Measurements from ENCODE around the gene DYNAP. TPM values are rescaled to one million over a fixed set of nuclear protein-coding genes. Genes with fewer than 3 reads are reported as not detected.

Gene DYNAP
- total RNA-seq, 1 donor from 2014 or later: not detected

DNA sequence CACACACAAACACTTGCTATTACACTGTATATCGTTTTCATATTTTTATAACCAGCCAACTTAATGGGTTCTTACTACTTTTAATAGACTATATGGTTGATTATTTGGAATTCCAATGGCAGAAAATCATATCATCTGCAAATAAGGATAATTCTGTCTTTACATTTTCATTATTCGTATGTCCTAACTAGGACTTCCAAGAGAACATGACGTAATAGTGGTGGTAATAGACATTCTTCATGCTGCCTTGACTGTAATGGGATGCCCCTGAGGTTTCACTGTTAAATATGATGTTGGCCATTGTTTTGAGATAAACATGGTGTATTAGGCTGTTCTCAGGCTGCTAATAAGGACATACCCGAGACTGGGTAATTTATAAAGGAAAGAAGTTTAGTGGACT, 45.2 kb downstream of the DYNAP start:
- no peak for DNase-seq (ENCODE audit: low spot score)

- DNase-seq (ENCODE audit: low spot score): no peak
These were observed 50.7 kb downstream of the DYNAP start for GRCh38 chr18:54641734-54642133.

GRCh38 chr18:54647176-54647575, 56.1 kb downstream of the DYNAP start:
- no peak for DNase-seq (ENCODE audit: low spot score)

Other genes with a start within 250 kb of the DYNAP start
- gene STARD6, start 233.4 kb upstream of the DYNAP start, total RNA-seq: not detected
- gene C18orf54, start 233.3 kb upstream of the DYNAP start, total RNA-seq: 1.3 TPM
- 16.6 TPM for gene RAB27B, start 237.2 kb downstream of the DYNAP start, total RNA-seq